Stimulated activated CD4-positive, alpha-beta T cell treated with anti-CD3 and anti-CD28 coated beads, Interleukin-12 subunit alpha, Interleukin-12 subunit beta, amount 100 ng/mL, for 48 hours (primary cell): ENCODE results near the gene CFAP77.

Experiments
- DNase-seq, 3 donors: peaks; one replicate each; pipeline ENCODE4 v3.0.0-alpha.2; 2020; ENCODE audit warnings: low read depth in 2 of 3, low spot score in 1 of 3

The CFAP77 gene

DNA sequence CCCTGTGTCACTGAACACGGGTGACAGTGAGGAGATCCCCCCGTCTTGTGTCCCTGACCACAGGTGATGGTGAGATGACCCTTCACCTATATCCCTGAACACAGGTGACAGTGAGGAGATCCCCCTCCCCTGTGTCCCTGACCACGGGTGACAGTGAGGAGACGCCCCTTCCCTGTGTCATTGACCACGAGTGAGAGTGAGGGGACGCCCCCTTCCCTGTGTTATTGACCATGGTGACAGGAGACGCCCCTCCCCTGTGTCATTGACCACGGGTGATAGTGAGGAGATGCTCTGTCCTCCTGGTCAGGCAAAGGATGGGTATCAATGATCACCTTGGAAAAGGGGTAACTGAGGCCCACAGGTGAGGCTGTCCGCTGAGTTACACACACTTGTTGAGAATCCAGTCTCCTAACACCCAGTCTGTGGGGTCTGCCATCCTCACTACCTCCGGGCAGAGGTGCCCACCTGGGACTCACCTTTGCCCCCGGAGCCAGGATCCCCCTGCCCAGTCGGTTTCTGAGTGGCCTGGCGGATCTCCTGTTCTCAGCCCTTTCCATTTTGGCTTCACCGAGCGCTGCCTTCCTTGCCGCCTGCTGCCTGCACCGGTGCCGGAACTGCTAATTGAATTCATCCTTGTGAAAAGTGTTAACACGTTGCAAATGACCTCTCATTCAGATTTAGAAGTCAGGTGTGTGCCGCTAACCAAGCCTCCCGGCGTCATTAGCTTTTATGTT is 104.2 kb downstream of the CFAP77 start:
- no peak for DNase-seq

DNA sequence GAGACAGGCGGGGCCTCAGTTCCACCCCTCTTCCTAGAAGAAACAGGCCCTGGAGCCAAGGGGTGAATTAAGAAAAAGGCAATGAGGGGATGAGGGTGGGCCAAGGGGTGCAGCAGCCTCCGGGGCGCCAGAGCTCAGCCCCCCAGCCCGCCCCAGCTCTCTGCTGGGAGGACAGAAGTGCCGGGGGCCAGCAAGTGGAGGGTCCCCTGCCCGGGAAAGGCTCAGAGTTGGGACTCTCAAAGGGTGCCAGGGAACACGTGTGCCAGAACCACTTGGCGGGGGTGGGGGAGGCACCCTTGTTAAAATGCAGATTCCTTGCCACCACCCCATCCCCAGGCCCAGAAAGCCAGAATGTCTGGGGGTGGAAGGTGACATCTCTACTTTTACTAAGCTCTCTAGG is 104.8 kb downstream of the CFAP77 start:
- no peak for DNase-seq

- DNase-seq = no peak
Measured at GRCh38 chr9:132516301-132516700, 106.3 kb downstream of the CFAP77 start.

DNA sequence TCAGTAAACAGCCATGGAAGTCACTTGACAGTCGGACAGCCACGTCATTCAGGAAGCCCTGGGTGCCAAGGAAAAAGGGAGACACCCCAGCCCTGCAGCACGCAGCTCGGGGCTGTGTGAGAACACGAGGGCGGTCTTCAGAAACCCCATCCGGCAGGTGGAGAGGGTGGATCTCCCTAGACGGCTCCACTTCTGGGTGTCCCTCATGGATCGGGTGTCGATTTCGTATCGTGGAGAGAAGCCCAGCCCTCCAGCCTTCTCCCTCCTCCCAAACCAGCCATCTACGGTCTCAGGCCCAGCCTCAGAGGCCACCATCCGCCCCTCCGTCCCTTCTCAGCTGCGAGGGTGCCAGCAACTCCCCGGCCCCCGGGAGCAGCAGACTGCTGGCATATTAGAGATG is 106.9 kb downstream of the CFAP77 start:
- DNase-seq = no peak

- no peak for DNase-seq
Measured at GRCh38 chr9:132517815-132518550, 108.0 kb downstream of the CFAP77 start.

GRCh38 chr9:132518626-132519025 is 108.6 kb downstream of the CFAP77 start:
- DNase-seq = no peak

DNA sequence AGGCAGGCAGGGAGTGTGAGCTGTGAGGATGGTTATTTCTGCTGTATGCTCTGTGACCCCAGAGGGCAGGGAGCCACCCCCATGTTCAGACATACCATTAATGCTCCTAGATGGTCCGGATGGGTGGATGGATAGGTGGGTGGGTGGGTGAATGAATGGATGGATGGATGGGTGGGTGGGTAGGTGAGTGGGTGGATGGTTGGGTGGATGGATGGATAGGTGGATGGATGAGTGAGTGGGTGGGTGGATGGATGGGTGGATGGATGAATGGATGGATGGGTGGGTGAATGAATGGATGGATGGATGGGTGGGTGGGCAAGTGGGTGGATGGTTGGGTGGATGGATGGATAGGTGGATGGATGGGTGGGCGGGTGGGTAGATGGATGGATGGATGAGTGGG is 109.0 kb downstream of the CFAP77 start:
- DNase-seq = no peak

DNA sequence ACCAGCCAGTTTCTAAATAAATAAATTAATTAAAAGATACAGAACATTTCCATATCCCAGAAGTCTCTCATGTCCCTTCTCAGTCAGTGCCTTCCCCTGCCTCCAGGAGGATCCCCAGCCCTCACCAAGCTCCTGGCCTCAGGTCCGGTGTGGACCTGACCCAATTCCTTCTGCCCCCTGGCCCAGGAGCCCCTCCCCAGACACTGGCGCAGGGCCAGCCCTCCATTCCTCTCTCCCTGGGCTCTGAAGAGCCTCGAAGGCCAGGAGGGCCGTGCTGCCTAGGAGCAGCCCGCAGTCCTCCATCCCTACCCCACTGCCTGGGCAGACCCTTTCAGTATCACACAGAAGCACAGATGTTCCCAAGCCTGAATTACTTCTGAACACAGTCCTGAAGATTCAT is 110.6 kb downstream of the CFAP77 start:
- DNase-seq = no peak

- DNase-seq = no peak
Measured at GRCh38 chr9:132525308-132526023, 115.5 kb downstream of the CFAP77 start.

DNA sequence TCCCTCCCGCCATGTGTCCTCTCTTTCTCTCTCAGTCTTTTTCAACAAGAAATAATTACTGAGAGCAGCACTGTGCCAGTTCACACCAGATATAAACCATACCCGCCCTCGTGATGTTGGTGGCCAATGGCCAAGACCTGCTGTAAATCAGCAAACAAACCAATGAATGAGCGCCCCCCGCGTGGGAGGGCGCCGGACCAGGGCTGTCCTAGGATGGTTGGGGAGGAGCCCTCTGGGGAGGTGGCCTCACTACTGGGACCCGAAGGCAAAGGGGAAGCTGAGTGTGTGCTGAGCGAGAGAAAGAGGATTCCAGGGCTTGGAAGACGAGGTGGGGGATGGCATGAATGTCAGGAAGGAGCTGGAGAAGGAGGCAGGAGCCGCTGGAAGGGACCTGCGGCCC is 121.2 kb downstream of the CFAP77 start:
- DNase-seq = no peak

GRCh38 chr9:132531710-132532570 is 121.9 kb downstream of the CFAP77 start:
- no peak for DNase-seq

DNA sequence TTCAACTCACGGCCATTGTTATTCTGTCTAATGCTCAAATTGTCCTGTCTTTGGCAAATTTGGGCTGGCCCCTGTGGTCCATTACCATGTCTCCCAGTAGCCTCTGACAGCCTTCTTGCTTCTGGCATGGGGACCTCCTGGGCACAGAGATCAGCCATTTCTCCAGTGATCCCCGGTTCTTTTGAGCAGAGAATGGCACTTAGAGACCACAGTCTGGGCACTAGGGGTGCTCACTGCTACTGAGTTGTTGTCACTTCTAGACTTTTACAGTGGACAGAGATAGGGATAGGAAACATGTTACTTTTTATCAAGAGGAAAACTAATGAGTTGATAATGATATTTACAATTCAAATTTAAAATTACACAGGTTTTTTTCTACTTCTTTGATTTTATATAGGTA is 124.8 kb downstream of the CFAP77 start:
- DNase-seq = no peak

DNA sequence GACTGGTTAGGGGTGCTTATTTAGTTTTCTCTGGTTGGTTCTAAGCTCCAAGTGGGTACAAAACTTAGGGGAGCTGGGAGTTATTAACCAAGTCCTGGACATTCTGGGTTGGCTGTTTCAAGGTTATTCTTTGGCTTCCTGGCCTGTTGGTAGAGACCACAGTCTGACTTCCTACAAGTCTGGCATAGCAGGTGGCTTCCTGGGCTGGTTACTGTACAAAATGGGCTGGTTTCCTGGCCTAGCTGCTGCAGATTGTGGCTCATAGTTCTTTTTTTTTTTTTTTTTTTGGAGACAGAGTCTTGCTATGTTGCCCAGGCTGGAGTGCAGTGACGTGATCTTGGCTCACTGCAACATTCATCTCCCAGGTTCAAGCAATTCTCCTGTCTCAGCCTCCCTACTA is 126.1 kb downstream of the CFAP77 start:
- DNase-seq = no peak

GRCh38 chr9:132537352-132537751 is 127.3 kb downstream of the CFAP77 start:
- DNase-seq = no peak

- DNase-seq = no peak
Measured at GRCh38 chr9:132538071-132538470, 128.1 kb downstream of the CFAP77 start.

DNA sequence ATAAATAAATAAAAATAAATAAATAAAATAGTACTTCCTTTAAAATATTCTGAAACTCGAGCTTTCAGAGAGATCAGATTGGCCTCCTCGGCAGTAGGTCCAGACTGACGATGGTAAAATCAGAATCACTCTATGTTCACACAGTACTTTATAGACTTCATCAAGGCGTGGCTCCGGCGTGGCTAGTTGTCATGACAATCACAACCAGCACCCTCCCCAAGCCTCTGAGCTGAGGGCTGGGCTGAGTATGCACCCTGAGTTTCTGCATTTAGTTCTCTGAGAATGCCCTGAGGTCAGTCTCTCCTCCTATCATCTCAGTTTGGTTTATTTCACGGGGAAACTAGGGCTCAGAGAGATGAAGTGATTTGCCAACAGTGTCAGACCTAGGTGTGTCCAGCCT is 129.1 kb downstream of the CFAP77 start:
- no peak for DNase-seq

DNA sequence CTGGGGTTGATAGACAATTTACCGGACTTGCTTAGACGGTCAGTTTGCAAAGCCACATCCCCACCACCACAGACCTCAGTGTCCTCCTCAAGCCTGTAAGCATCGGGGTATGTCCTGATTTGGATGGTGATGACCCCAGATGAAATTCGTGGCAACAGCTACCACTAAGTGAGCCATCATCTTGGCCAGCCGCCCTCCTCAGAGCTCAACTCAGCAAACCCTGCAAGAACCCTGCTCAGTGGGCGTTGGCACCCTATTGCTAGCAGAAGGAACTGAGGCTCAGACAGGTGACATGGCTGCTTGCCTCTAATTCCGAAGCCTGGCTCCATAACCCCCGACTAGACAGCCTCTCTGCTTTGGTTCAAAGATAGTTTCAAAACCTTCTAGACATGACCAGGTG is 131.0 kb downstream of the CFAP77 start:
- no peak for DNase-seq

GRCh38 chr9:132541870-132542830 is 132.1 kb downstream of the CFAP77 start:
- no peak for DNase-seq

GRCh38 chr9:132543251-132543650 is 133.2 kb downstream of the CFAP77 start:
- no peak for DNase-seq

DNA sequence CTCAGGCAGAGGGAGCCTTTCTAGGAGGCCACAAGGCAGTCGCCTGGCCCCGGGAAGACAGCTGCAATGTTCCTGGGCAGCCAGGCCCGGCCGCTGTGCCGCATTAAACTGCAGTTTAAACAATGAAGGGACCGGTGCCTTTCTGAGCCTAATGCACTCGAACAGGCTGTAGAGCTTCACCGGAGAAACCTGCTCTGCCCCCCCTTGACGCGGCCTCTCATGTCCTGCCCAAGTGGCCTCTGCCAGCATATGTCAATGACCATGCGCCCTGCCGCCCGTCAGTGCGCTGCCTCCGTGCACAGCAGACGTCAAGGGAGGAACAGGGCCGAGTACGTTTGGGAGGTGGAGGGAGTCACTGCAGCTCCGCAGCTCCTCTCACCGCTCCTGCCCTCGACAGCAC is 133.9 kb downstream of the CFAP77 start:
- DNase-seq = no peak
